H1 (cell line): ENCODE measurements around the gene NAT10. TPM values are rescaled to one million over a fixed set of nuclear protein-coding genes. Genes with fewer than 3 reads are reported as not detected.

Experiments used
- CTCF ChIA-PET: fragments of 300-600 bp; sonication (Branson Sonifier 250); formaldehyde crosslinking; loops from one replicate; lab custom pipeline; 2021; ENCODE audit not compliant: partially characterized antibody; lab: Charles Lee
- POLR2A ChIA-PET: fragments of 300-600 bp; sonication (Branson Sonifier 250); formaldehyde crosslinking; loops from one replicate; lab custom pipeline; 2021; ENCODE audit warnings: inconsistent platforms; ENCODE audit not compliant: partially characterized antibody; lab: Charles Lee
- DNase-seq, 2 experiments: peaks; one replicate each; pipeline versions ENCODE4 v3.0.0 to v3.0.0-alpha.2; 2010 to 2022; ENCODE audit warnings: low spot score in 2 of 2, low read depth in 1 of 2, mixed read lengths in 1 of 2
- FAIRE-seq: peaks from 2 replicates; lab custom pipeline; 2011; peaks lifted over from hg19 to GRCh38; lab: Jason Lieb, UNC
- H2AFZ ChIP-seq: 2 replicates; pipeline ENCODE4 v1.8.1; 2012; ENCODE audit warnings: low read length, inconsistent platforms
- H2AK5ac ChIP-seq: 2 replicates; pipeline ENCODE4 v1.6.1; 2013; ENCODE audit warnings: low read depth, low read length
- H2BK120ac ChIP-seq: replicated peaks from 2 replicates; pipeline ENCODE3; 2013; ENCODE audit warnings: low read depth, low read length, inconsistent platforms
- H2BK12ac ChIP-seq: 2 replicates; pipeline ENCODE4 v1.6.1; 2013; ENCODE audit warnings: low read depth, low read length
- H2BK15ac ChIP-seq: 2 replicates; pipeline ENCODE4 v1.6.1; 2013; ENCODE audit warnings: low read length
- H2BK20ac ChIP-seq: 2 replicates; pipeline ENCODE4 v1.6.1; 2013; ENCODE audit warnings: low read length
- H2BK5ac ChIP-seq: 2 replicates; pipeline ENCODE4 v1.6.1; 2013; ENCODE audit warnings: low read depth, low read length
- H3K14ac ChIP-seq: 2 replicates; pipeline ENCODE4 v1.6.1; 2013; ENCODE audit warnings: inconsistent platforms; ENCODE audit not compliant: insufficient read length
- H3K18ac ChIP-seq: 2 replicates; pipeline ENCODE4 v1.6.1; 2013; ENCODE audit warnings: low read length; ENCODE audit errors: extremely low read depth
- H3K23ac ChIP-seq: 2 replicates; pipeline ENCODE4 v1.6.1; 2013; ENCODE audit warnings: inconsistent platforms; ENCODE audit not compliant: insufficient read length
- H3K23me2 ChIP-seq: 2 replicates; pipeline ENCODE4 v1.6.1; 2013; ENCODE audit warnings: low read depth, low read length
- H3K27ac ChIP-seq: 2 replicates; pipeline ENCODE4 v1.6.1; 2011; ENCODE audit warnings: low read depth, low read length, inconsistent platforms
- H3K27me3 ChIP-seq, 4 experiments: replicated peaks in 1 of 4; 1 replicate in 1 of 4; 2 replicates in 3 of 4; pipeline versions ENCODE4 v1.6.1 to v1.8.1; 2011 to 2013; ENCODE audit warnings: low read length in 3 of 4, mild to moderate bottlenecking in 3 of 4, inconsistent platforms in 2 of 4, mixed read lengths in 2 of 4, moderate library complexity in 1 of 4; ENCODE audit not compliant: control insufficient read depth in 3 of 4, insufficient read depth in 3 of 4; ENCODE audit errors: extremely low read depth in 1 of 4
- H3K36me3 ChIP-seq, 4 experiments: 2 replicates each; pipeline versions ENCODE4 v1.6.1 to v1.8.1; 2011 to 2013; ENCODE audit warnings: mild to moderate bottlenecking in 4 of 4, low read length in 3 of 4, moderate library complexity in 2 of 4, control low read depth in 1 of 4, inconsistent platforms in 1 of 4; ENCODE audit not compliant: insufficient read depth in 4 of 4, control insufficient read depth in 2 of 4
- H3K4ac ChIP-seq: replicated peaks from 2 replicates; pipeline ENCODE3; 2013; ENCODE audit warnings: low read length, low read depth, mixed read lengths, inconsistent platforms; ENCODE audit not compliant: insufficient read length
- H3K4me1 ChIP-seq, 4 experiments: replicated peaks in 1 of 4; 1 replicate in 1 of 4; 2 replicates in 3 of 4; pipeline versions ENCODE4 v1.6.1 to v1.8.1; 2011 to 2013; ENCODE audit warnings: low read length in 3 of 4, inconsistent platforms in 2 of 4, mixed read lengths in 1 of 4; ENCODE audit not compliant: insufficient read depth in 4 of 4, control insufficient read depth in 3 of 4
- H3K4me2 ChIP-seq, 2 experiments: 2 replicates each; pipeline versions ENCODE4 v1.6.1 to v1.8.1; 2011 to 2013; ENCODE audit warnings: low read depth in 2 of 2, low read length in 2 of 2, control low read depth in 1 of 2, inconsistent platforms in 1 of 2, mild to moderate bottlenecking in 1 of 2; ENCODE audit not compliant: insufficient read depth in 1 of 2
- H3K4me3 ChIP-seq, 4 experiments: fragments of 200-600, 300-600 bp in 1 of 4; sonication (generic), shearing (Covaris generic), sonication (Bioruptor Twin) in 1 of 4; 2 replicates each; pipeline versions ENCODE4 v1.5.1 to v1.8.1; 2011 to 2016; ENCODE audit warnings: low read length in 4 of 4, low read depth in 3 of 4, control low read depth in 2 of 4, inconsistent platforms in 2 of 4, mild to moderate bottlenecking in 2 of 4, mixed read lengths in 1 of 4, moderate library complexity in 1 of 4; ENCODE audit not compliant: insufficient read depth in 2 of 4; ENCODE audit errors: extremely low read depth in 1 of 4
- H3K56ac ChIP-seq: replicated peaks from 2 replicates; pipeline ENCODE3; 2013; ENCODE audit warnings: low read depth, mild to moderate bottlenecking, mixed read lengths, low read length, inconsistent platforms; ENCODE audit not compliant: insufficient read length
- H3K79me1 ChIP-seq: 2 replicates; pipeline ENCODE4 v1.6.1; 2013; ENCODE audit warnings: low read depth, low read length, control low read depth
- H3K79me2 ChIP-seq, 2 experiments: 2 replicates each; pipeline versions ENCODE4 v1.6.1 to v1.8.1; 2012 to 2013; ENCODE audit warnings: low read length in 2 of 2, mild to moderate bottlenecking in 2 of 2, inconsistent platforms in 1 of 2; ENCODE audit not compliant: insufficient read depth in 2 of 2, control insufficient read depth in 1 of 2
- H3K9ac ChIP-seq, 4 experiments: replicated peaks in 1 of 4; 1 replicate in 1 of 4; 2 replicates in 3 of 4; pipeline versions ENCODE4 v1.6.1 to v1.8.1; 2011 to 2013; ENCODE audit warnings: low read depth in 3 of 4, low read length in 3 of 4, control low read depth in 2 of 4, mild to moderate bottlenecking in 2 of 4, moderate library complexity in 2 of 4, inconsistent platforms in 1 of 4; ENCODE audit errors: extremely low read depth in 1 of 4
- H3K9me3 ChIP-seq, 2 experiments: 2 replicates each; pipeline versions ENCODE4 v1.6.1 to v1.8.1; 2012 to 2013; ENCODE audit warnings: mild to moderate bottlenecking in 2 of 2, moderate library complexity in 2 of 2, control low read depth in 1 of 2, inconsistent platforms in 1 of 2, low read depth in 1 of 2, low read length in 1 of 2, mixed read lengths in 1 of 2; ENCODE audit not compliant: insufficient read depth in 2 of 2
- H4K20me1 ChIP-seq, 2 experiments: replicated peaks in 1 of 2; 2 replicates each; pipeline versions ENCODE3 to v1.8.1; 2011 to 2013; ENCODE audit warnings: inconsistent platforms in 2 of 2, low read length in 2 of 2, mild to moderate bottlenecking in 1 of 2; ENCODE audit not compliant: insufficient read depth in 2 of 2, control insufficient read depth in 1 of 2
- H4K5ac ChIP-seq: 2 replicates; pipeline ENCODE4 v1.6.1; 2013; ENCODE audit warnings: low read length, low read depth, mixed read lengths, inconsistent platforms; ENCODE audit not compliant: insufficient read length
- H4K8ac ChIP-seq: 2 replicates; pipeline ENCODE4 v1.8.0; 2013; ENCODE audit warnings: mild to moderate bottlenecking, moderate library complexity, low read length, inconsistent platforms; ENCODE audit not compliant: insufficient read depth; ENCODE audit errors: extremely low read depth
- H4K91ac ChIP-seq: replicated peaks from 2 replicates; pipeline ENCODE3; 2013; ENCODE audit warnings: low read length, mixed read lengths, inconsistent platforms; ENCODE audit not compliant: insufficient read length
- GABPA ChIP-seq: IDR thresholded peaks from 2 replicates; pipeline ENCODE4 v1.6.1; 2011; ENCODE audit warnings: mild to moderate bottlenecking, low read length, moderate library complexity, borderline replicate concordance; ENCODE audit not compliant: insufficient read depth
- HDAC2 ChIP-seq, 2 experiments: fragments of 300-600 bp in 1 of 2; sonication (generic) in 1 of 2; IDR thresholded peaks; 2 replicates each; pipeline ENCODE4 v1.6.1; 2011 to 2012; ENCODE audit warnings: low read depth in 2 of 2, low read length in 2 of 2, mild to moderate bottlenecking in 2 of 2, moderate library complexity in 2 of 2, borderline replicate concordance in 1 of 2, inconsistent platforms in 1 of 2
- PHF8 ChIP-seq: fragments of 200-600 bp; sonication (generic); conservative IDR thresholded peaks from 2 replicates; pipeline ENCODE4 v1.7.1; 2012; ENCODE audit warnings: low read depth, mild to moderate bottlenecking, inconsistent platforms, low read length, moderate library complexity
- POLR2A ChIP-seq, 2 experiments: IDR thresholded peaks; 1 replicate in 1 of 2; 2 replicates in 1 of 2; pipeline ENCODE4 v1.6.1; 2011; ENCODE audit warnings: low read depth in 2 of 2, low read length in 2 of 2, mild to moderate bottlenecking in 2 of 2; ENCODE audit errors: control extremely low read depth in 1 of 2
- RFX5 ChIP-seq: IDR thresholded peaks from 2 replicates; pipeline ENCODE4 v1.6.1; 2011; ENCODE audit warnings: low read depth, low read length, improper control_type of control experiment, borderline replicate concordance
- SAP30 ChIP-seq: fragments of 300-600 bp; sonication (generic); IDR thresholded peaks from 2 replicates; pipeline ENCODE4 v1.7.1; 2012; ENCODE audit warnings: low read length, moderate library complexity, mild to moderate bottlenecking, inconsistent platforms; ENCODE audit not compliant: insufficient read depth, insufficient replicate concordance
- SIX5 ChIP-seq: IDR thresholded peaks from 2 replicates; pipeline ENCODE4 v1.6.1; 2011; ENCODE audit warnings: mild to moderate bottlenecking, low read depth, low read length
- TAF1 ChIP-seq: IDR thresholded peaks from 2 replicates; pipeline ENCODE4 v1.6.1; 2011; ENCODE audit warnings: mild to moderate bottlenecking, low read depth, low read length
- TAF7 ChIP-seq: optimal IDR thresholded peaks from 2 replicates; pipeline ENCODE3; 2011; ENCODE audit warnings: low read depth, mild to moderate bottlenecking, inconsistent platforms, low read length, moderate library complexity, borderline replicate concordance
- TCF12 ChIP-seq: IDR thresholded peaks from 2 replicates; pipeline ENCODE4 v1.6.1; 2011; ENCODE audit warnings: low read depth, mild to moderate bottlenecking, low read length
- WGBS, 2 experiments: shearing (Covaris generic) in 1 of 2; methylation state at CpG; one replicate each; pipeline versions ENCODE4 v1.1.6 to v1.1.7; 2013 to 2015; ENCODE audit warnings: low lambda C conversion rate in 2 of 2, mixed read lengths in 2 of 2, inconsistent platforms in 1 of 2, low coverage in 1 of 2, missing lambda C conversion rate in 1 of 2; ENCODE audit not compliant: insufficient replicate concordance in 2 of 2, insufficient coverage in 1 of 2, insufficient read length in 1 of 2; ENCODE audit errors: extremely low coverage in 1 of 2, missing lambda C conversion rate in 1 of 2; 5-methylcytosine and 5-hydroxymethylcytosine counted together
- polyA plus RNA-seq, 7 experiments: library from polyadenylated mRNA; depleted of rRNA in 3 of 7; stranded (reverse) in 5 of 7; unstranded in 2 of 7; fragments of >200 nt in 5 of 7; fragments of 200-250 nt in 2 of 7; gene quantifications; 1 replicate in 5 of 7; 2 replicates in 1 of 7; 4 replicates in 1 of 7; pipeline versions ENCODE4 v1.2.1 to v1.2.3, GENCODE V29; 2011 to 2013; ENCODE audit warnings: missing spikeins in 2 of 7, mixed read lengths in 2 of 7
- total RNA-seq: library from RNA; stranded (reverse); fragmentation: NEBNext Ultra II Directional; extraction: Animal tissue kit (Norgen Biotek cat#: 25700); gene quantifications from 2 replicates; pipeline ENCODE4 v1.2.1, GENCODE V29; 2021
- TF ChIP-seq, protein P1 (sequence below): IDR thresholded peaks from 2 replicates; pipeline ENCODE4 v1.6.1; 2012; ENCODE audit warnings: low read length, inconsistent platforms

The NAT10 gene
- total and polyA plus RNA-seq, 2 of the 8 experiments (the other 6 are each of a cell fraction or from before 2014, with no cell fraction given) = 66.3 to 89.6 TPM

DNA sequence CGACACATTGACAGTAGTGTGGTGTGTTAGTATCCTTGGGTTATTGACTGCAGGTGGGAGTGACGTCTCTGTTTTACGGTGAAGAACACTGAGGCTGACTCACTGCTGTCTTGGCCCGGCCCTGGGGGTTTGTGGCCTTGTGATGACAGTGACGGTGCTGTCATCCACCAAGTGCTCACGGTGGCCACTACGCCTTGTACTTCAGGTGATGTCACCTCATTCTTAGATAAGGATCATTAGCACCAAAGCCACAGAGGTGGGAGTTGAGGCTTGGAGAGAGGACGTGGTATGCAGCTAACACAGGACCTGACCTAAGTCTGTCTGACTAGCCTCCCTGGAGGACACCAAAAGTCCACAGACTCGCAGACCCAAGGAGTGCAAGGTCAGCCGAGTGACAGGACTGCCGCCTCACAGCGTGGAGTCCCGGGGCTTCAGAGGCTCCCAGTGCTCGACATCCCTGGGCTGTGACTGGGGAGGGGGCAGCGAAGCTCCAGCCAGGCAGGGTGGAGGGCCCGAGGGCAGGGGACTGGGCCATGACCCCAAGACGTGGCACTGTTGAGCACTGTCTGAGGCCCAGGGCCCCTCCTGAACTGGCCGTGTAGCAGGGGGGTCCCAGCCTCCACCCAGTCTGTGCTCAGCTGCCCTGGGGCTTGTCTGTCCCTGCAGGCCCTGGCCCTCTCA, 56.5 kb downstream of the NAT10 start:
- H3K9me3 ChIP-seq = no peaks in the 10 kb centered on the region
- FAIRE-seq (no peak), DNase-seq (no peak)
- H4K5ac ChIP-seq = no peak overlapping the region
- no peak overlapping the region for H3K4ac ChIP-seq
- H3K4me2 ChIP-seq = no peak overlapping the region
- H3K79me2 ChIP-seq = no peaks in the 10 kb centered on the region
- no peak overlapping the region for H3K18ac ChIP-seq
- no peak overlapping the region for H3K14ac ChIP-seq
- H3K27me3 ChIP-seq = no peaks in the 10 kb centered on the region
- no peaks in the 10 kb centered on the region for H3K23me2 ChIP-seq
- no peak overlapping the region for H3K23ac ChIP-seq
- H2BK15ac ChIP-seq = no peak overlapping the region
- no peak overlapping the region for H2AK5ac ChIP-seq
- peak overlapping the region; percentile 79 for H4K8ac ChIP-seq
- H2BK20ac ChIP-seq = no peak overlapping the region
- no peak overlapping the region for H2BK5ac ChIP-seq
- no peak overlapping the region for H3K4me3 ChIP-seq
- POLR2A ChIA-PET = no interaction called here
- H2AFZ ChIP-seq = no peak overlapping the region
- no peak overlapping the region for H3K56ac ChIP-seq
- peak overlapping the region; percentile 60; the same call in 1 of the 2 replicates for H2BK12ac ChIP-seq
- no peaks in the 10 kb centered on the region for H3K4me1 ChIP-seq
- no peaks in the 10 kb centered on the region for H3K79me1 ChIP-seq
- peaks cover 0 to 12% of the 10 kb centered on the region in 2 experiments for H4K20me1 ChIP-seq
- CTCF ChIA-PET = interaction anchor here (1.5 to 2.0 kb wide), 3 partner anchors 13 to 203 kb away, joined by 4 to 8 read pairs (median 5); no protein-coding TSS in a partner anchor
- H2BK120ac ChIP-seq = no peak overlapping the region
- no peak overlapping the region for H4K91ac ChIP-seq
- H3K27ac ChIP-seq = no peak overlapping the region
- WGBS, 2 experiments = 93% methylated on average over 17 of the region's 18 CpGs; no CpG with 5 or more reads in 1 of the 2 experiments
- H3K9ac ChIP-seq = no peak overlapping the region
- no peaks in the 10 kb centered on the region for H3K36me3 ChIP-seq
- no peak for TF ChIP-seq RFX5
- TF ChIP-seq HDAC2 (IDR thresholded peaks at IDR 0.05; ENCODE audit: borderline replicate concordance in 1 of 2, low read depth in 2 of 2, low read length in 2 of 2) = no peak
- TF ChIP-seq POLR2A (IDR thresholded peaks at IDR 0.05; ENCODE audit: control extremely low read depth in 1 of 2, low read depth in 2 of 2, low read length in 2 of 2) = no peak
- no peak for TF ChIP-seq SIX5
- no peak for TF ChIP-seq TAF1
- no peak for TF ChIP-seq SAP30
- TF ChIP-seq TCF12 = no peak
- TF ChIP-seq PHF8 = no peak
- no peak for TF ChIP-seq TAF7
- no peak for TF ChIP-seq GABPA
- TF ChIP-seq, protein P1, sequence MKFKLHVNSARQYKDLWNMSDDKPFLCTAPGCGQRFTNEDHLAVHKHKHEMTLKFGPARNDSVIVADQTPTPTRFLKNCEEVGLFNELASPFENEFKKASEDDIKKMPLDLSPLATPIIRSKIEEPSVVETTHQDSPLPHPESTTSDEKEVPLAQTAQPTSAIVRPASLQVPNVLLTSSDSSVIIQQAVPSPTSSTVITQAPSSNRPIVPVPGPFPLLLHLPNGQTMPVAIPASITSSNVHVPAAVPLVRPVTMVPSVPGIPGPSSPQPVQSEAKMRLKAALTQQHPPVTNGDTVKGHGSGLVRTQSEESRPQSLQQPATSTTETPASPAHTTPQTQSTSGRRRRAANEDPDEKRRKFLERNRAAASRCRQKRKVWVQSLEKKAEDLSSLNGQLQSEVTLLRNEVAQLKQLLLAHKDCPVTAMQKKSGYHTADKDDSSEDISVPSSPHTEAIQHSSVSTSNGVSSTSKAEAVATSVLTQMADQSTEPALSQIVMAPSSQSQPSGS = no peak
